ENCODE data around the gene COL24A1. TPM values are rescaled to one million over a fixed set of nuclear protein-coding genes. Genes with fewer than 3 reads are reported as not detected.
A peak's percentile ranks its signal among the peaks of the same experiment; 100 is the strongest.

COL24A1 gene
- total and polyA plus RNA-seq, 4 donors, result 0.33 to 16.7 (median 0.67) TPM

DNA sequence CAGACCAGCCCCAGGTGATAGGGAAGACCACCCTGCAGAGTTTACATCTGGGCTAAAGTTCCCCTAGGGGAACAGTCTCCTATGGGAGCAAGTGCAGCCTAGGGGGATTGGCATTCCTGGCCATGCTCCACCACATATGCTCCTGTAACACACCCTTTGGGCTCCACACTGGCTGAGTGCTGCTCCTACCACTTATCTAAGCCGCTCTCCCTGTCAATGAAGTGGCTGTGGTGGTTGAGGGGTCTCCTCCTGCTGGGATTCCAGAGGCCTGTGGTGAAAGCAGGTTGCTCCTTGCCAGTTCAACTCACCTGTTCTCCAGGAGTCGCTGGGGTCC, 51.1 kb downstream of the COL24A1 start:
- Histone ChIP-seq H3K4me3 (no peak overlapping the region), H3K27ac (ENCODE audit: low read depth in 1 of 2, low read length in 1 of 2) (no peak overlapping the region), H3K9ac (ENCODE audit: insufficient read depth in 1 of 2, low read length in 2 of 2) (no peak overlapping the region), H3K4me1 (ENCODE audit: control insufficient read depth in 5 of 5, insufficient read depth in 5 of 5, low read length in 5 of 5) (no peaks in the 10 kb centered on the region), H3K9me3 (ENCODE audit: control insufficient read depth in 4 of 4, insufficient read depth in 3 of 4, low read length in 3 of 4) (peaks cover 0 to 5% (median 1%) of the 10 kb centered on the region in 4 donors), H3K36me3 (ENCODE audit: control insufficient read depth in 4 of 4, insufficient read depth in 4 of 4, low read length in 4 of 4) (peaks cover 0 to 18% (median 8%) of the 10 kb centered on the region in 4 donors), H3K27me3 (ENCODE audit: control insufficient read depth in 3 of 3, insufficient read depth in 3 of 3, low read length in 2 of 3) (no peaks in the 10 kb centered on the region)
- ATAC-seq (ENCODE audit: insufficient read depth, low FRiP score), result no peak
- TF ChIP-seq, protein P1, sequence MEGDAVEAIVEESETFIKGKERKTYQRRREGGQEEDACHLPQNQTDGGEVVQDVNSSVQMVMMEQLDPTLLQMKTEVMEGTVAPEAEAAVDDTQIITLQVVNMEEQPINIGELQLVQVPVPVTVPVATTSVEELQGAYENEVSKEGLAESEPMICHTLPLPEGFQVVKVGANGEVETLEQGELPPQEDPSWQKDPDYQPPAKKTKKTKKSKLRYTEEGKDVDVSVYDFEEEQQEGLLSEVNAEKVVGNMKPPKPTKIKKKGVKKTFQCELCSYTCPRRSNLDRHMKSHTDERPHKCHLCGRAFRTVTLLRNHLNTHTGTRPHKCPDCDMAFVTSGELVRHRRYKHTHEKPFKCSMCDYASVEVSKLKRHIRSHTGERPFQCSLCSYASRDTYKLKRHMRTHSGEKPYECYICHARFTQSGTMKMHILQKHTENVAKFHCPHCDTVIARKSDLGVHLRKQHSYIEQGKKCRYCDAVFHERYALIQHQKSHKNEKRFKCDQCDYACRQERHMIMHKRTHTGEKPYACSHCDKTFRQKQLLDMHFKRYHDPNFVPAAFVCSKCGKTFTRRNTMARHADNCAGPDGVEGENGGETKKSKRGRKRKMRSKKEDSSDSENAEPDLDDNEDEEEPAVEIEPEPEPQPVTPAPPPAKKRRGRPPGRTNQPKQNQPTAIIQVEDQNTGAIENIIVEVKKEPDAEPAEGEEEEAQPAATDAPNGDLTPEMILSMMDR (IDR thresholded peaks at IDR 0.05; ENCODE audit: control extremely low read depth, extremely low read depth), result no peak
- WGBS, 2 donors, result 72 to 94% methylated on average over 2 of the region's 2 CpGs
- no peak for DNase-seq

DNA sequence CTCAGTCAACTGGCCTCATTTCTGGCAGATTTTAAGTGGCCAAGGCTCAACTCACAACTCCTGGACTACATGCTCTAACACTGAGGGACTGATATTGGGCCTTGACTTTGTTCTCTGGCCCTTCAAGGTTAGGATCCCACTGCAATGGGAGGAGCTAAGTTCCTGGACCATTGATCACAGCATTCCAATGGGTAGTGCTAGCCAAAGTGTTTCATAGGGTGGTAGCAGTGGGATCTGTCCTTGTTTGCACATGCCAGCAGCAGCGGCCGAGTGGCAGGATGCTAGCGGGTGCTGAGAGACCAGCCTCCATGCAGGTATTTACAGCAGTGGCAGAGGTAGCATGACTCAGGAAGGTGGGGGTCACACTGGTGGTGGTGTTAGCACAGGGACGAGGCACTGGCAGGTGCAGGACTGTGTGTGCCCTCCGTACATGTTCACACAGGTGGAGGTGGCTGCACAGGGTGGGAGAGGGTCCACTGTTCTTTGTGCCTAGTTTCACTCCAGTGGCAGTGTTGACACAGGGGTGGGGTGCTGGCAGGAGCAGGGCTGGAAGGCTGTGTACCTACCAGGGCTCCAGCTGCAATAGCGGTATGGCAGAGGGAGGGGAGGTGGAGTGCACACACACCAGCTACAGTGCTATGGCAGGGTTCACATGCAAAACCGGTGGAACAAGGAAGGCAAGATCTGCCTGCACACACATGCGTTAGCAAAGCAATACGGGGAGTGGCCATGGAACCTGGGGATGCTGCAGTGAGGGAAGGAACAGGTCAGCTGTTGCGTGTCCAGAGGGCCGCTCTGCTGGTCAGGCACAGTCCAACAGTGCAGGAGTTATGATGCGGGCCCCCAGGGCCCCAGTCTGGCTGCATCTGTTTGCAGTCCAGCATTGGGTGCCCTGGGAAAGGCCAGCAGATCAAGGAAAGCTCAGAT, 51.7 kb downstream of the COL24A1 start:
- TF ChIP-seq, protein P1 (IDR thresholded peaks at IDR 0.05; ENCODE audit: control extremely low read depth, extremely low read depth), result no peak
- no peak overlapping the region for H3K27ac ChIP-seq (ENCODE audit: low read depth in 1 of 2, low read length in 1 of 2)
- H3K9me3 ChIP-seq (ENCODE audit: control insufficient read depth in 4 of 4, insufficient read depth in 3 of 4, low read length in 3 of 4), result peaks cover 0 to 5% (median 1%) of the 10 kb centered on the region in 4 donors
- H3K36me3 ChIP-seq (ENCODE audit: control insufficient read depth in 4 of 4, insufficient read depth in 4 of 4, low read length in 4 of 4), result peaks cover 0 to 16% (median 8%) of the 10 kb centered on the region in 4 donors
- DNase-seq (peak; percentile 62 to 84 (median 81)), ATAC-seq (ENCODE audit: insufficient read depth, low FRiP score) (no peak)
- no peak overlapping the region for H3K9ac ChIP-seq (ENCODE audit: insufficient read depth in 1 of 2, low read length in 2 of 2)
- H3K27me3 ChIP-seq (ENCODE audit: control insufficient read depth in 3 of 3, insufficient read depth in 3 of 3, low read length in 2 of 3), result no peaks in the 10 kb centered on the region
- 76 to 86% methylated on average over 12 of the region's 12 CpGs for WGBS, 2 donors
- no peaks in the 10 kb centered on the region for H3K4me1 ChIP-seq (ENCODE audit: control insufficient read depth in 5 of 5, insufficient read depth in 5 of 5, low read length in 5 of 5)
- no peak overlapping the region for H3K4me3 ChIP-seq

GRCh38 chr1:86101616-86102015, 55.0 kb downstream of the COL24A1 start:
- H3K27me3 ChIP-seq (ENCODE audit: control insufficient read depth in 3 of 3, insufficient read depth in 3 of 3, low read length in 2 of 3), result no peaks in the 10 kb centered on the region

More at GRCh38 chr1:86101616-86102015, 55.0 kb downstream of the COL24A1 start:
- Histone ChIP-seq H3K27ac (ENCODE audit: low read depth in 1 of 2, low read length in 1 of 2) (no peak overlapping the region), H3K9me3 (ENCODE audit: control insufficient read depth in 4 of 4, insufficient read depth in 3 of 4, low read length in 3 of 4) (peaks cover 0 to 5% (median 1%) of the 10 kb centered on the region in 4 donors), H3K36me3 (ENCODE audit: control insufficient read depth in 4 of 4, insufficient read depth in 4 of 4, low read length in 4 of 4) (peaks cover 0 to 16% (median 5%) of the 10 kb centered on the region in 4 donors), H3K4me1 (ENCODE audit: control insufficient read depth in 5 of 5, insufficient read depth in 5 of 5, low read length in 5 of 5) (no peaks in the 10 kb centered on the region), H3K9ac (ENCODE audit: insufficient read depth in 1 of 2, low read length in 2 of 2) (no peak overlapping the region), H3K4me3 (no peak overlapping the region)
- DNase-seq, result no peak
- TF ChIP-seq, protein P1 (IDR thresholded peaks at IDR 0.05; ENCODE audit: control extremely low read depth, extremely low read depth), result no peak
- WGBS, 2 donors, result 55 to 81% methylated on average over 2 of the region's 2 CpGs
- ATAC-seq (ENCODE audit: insufficient read depth, low FRiP score), result no peak

Measured in lung (tissue), 12 donors.